Mesendoderm (in vitro differentiated cells): ENCODE results near the gene FBXW11.
A peak's percentile ranks its signal among the peaks of the same experiment; 100 is the strongest.

Source experiments
- DNase-seq: peaks from one replicate; pipeline ENCODE4 v3.0.0; 2013
- H2AK5ac ChIP-seq: 2 replicates; pipeline ENCODE4 v1.6.1; 2013; ENCODE audit warnings: low read length, inconsistent platforms
- H2BK120ac ChIP-seq: 2 replicates; pipeline ENCODE4 v1.6.1; 2013; ENCODE audit warnings: low read depth, mild to moderate bottlenecking, low read length, moderate library complexity, mixed read lengths
- H2BK15ac ChIP-seq: replicated peaks from 2 replicates; pipeline ENCODE4 v1.6.1; 2013; ENCODE audit warnings: low read depth, mild to moderate bottlenecking, moderate library complexity
- H2BK5ac ChIP-seq: 2 replicates; pipeline ENCODE4 v1.6.1; 2013; ENCODE audit warnings: low read length, inconsistent platforms
- H3K18ac ChIP-seq: 2 replicates; pipeline ENCODE4 v1.6.1; 2013; ENCODE audit warnings: mild to moderate bottlenecking, low read length, mixed read lengths
- H3K23ac ChIP-seq: one replicate; pipeline ENCODE4 v1.6.1; 2013; ENCODE audit warnings: low read length
- H3K27ac ChIP-seq: 2 replicates; pipeline ENCODE4 v1.5.1; 2013; ENCODE audit warnings: low read depth, mild to moderate bottlenecking, inconsistent platforms, low read length, moderate library complexity
- H3K27me3 ChIP-seq: 2 replicates; pipeline ENCODE4 v1.6.1; 2013; ENCODE audit warnings: low read length, control low read depth, mild to moderate bottlenecking, inconsistent platforms; ENCODE audit not compliant: insufficient read depth, poor library complexity
- H3K36me3 ChIP-seq: 2 replicates; pipeline ENCODE4 v1.6.1; 2013; ENCODE audit warnings: low read length, inconsistent platforms; ENCODE audit not compliant: control insufficient read depth, insufficient read depth
- H3K4ac ChIP-seq: one replicate; pipeline ENCODE4 v1.6.1; 2013; ENCODE audit warnings: low read depth, mild to moderate bottlenecking, low read length, moderate library complexity
- H3K4me1 ChIP-seq: 2 replicates; pipeline ENCODE4 v1.6.1; 2013; ENCODE audit warnings: low read depth, low read length, inconsistent platforms; ENCODE audit not compliant: control insufficient read depth
- H3K4me2 ChIP-seq: 2 replicates; pipeline ENCODE4 v1.6.1; 2013; ENCODE audit warnings: low read length
- H3K4me3 ChIP-seq: 2 replicates; pipeline ENCODE4 v1.5.1; 2013; ENCODE audit warnings: mild to moderate bottlenecking, low read length
- H3K56ac ChIP-seq: one replicate; pipeline ENCODE4 v1.6.1; 2013; ENCODE audit warnings: low read length
- H3K79me1 ChIP-seq: 2 replicates; pipeline ENCODE4 v1.6.1; 2013; ENCODE audit warnings: low read length, inconsistent platforms
- H3K79me2 ChIP-seq: 2 replicates; pipeline ENCODE4 v1.6.1; 2013; ENCODE audit warnings: mild to moderate bottlenecking, low read length; ENCODE audit not compliant: control insufficient read depth, insufficient read depth
- H3K9ac ChIP-seq: 2 replicates; pipeline ENCODE4 v1.6.1; 2013; ENCODE audit warnings: low read length, inconsistent platforms
- H4K5ac ChIP-seq: one replicate; pipeline ENCODE4 v1.6.1; 2013; ENCODE audit warnings: low read length
- H4K8ac ChIP-seq: one replicate; pipeline ENCODE4 v1.6.1; 2013; ENCODE audit warnings: low read depth, mild to moderate bottlenecking, control low read depth, low read length, moderate library complexity
- WGBS: extraction: QIAGEN DNeasy Blood & Tissue Kit; methylation state at CpG from one replicate; pipeline ENCODE4 v1.1.7; 2013; ENCODE audit warnings: low lambda C conversion rate, missing lambda C conversion rate; ENCODE audit not compliant: insufficient coverage; ENCODE audit errors: extremely low coverage; 5-methylcytosine and 5-hydroxymethylcytosine counted together

Gene FBXW11

DNA sequence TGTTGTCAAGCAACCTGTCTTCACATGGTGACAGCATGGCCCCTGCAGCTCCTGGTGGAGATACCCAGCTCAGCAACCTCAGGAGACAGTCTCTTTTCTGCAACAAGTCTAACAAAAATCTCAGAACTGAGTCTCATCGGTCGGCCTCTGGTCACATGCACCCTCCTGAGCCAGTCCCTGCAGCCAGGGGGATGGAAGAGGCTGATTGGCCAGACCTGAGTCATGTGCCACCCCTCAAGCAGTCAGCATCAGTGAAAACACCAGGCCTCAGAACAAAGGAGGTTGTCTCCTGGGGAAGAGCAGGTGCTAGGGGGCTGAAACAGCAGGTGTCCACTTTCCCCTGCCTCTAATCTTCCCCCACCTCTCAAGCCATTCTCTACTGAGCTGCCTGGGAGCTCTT lies 166.4 kb downstream of the FBXW11 start:
- Histone ChIP-seq H2AK5ac (no peak overlapping the region), H2BK5ac (no peak overlapping the region), H3K27me3 (no peaks in the 10 kb centered on the region), H3K56ac (no peak overlapping the region), H3K4me2 (no peak overlapping the region), H3K36me3 (no peaks in the 10 kb centered on the region), H3K27ac (no peak overlapping the region), H4K8ac (no peak overlapping the region), H3K18ac (no peak overlapping the region), H3K4me1 (no peaks in the 10 kb centered on the region), H3K9ac (no peak overlapping the region), H2BK15ac (no peak overlapping the region), H4K5ac (no peak overlapping the region), H3K79me1 (no peaks in the 10 kb centered on the region), H2BK120ac (no peak overlapping the region), H3K23ac (no peak overlapping the region), H3K4me3 (no peak overlapping the region), H3K4ac (no peak overlapping the region), H3K79me2 (no peaks in the 10 kb centered on the region)
- DNase-seq: peak; percentile 50
- no CpG with 5 or more reads among the region's 2 CpGs for WGBS

DNA sequence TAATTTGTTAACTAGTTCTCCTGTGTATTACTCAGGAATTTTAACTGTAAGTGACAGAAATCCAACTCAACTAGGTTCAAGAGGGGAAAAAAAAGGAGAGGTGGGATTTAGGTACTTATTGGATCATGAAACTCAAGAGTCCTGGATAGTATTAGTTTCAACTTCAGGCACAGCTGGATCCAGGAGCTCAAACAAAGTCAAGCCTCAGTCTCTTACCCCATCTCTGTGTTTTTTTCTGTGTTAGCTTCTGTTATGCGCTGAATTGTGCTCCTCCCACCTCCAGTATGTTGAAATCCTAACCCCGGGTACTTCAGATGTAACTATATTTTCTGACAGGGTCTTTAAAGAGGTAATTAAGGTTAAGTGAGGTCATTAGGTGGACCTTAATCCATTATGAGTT lies 167.3 kb downstream of the FBXW11 start:
- Histone ChIP-seq H3K56ac (no peak overlapping the region), H3K27me3 (no peaks in the 10 kb centered on the region), H3K4me1 (no peaks in the 10 kb centered on the region), H3K4me3 (no peak overlapping the region), H3K36me3 (no peaks in the 10 kb centered on the region), H3K79me2 (no peaks in the 10 kb centered on the region), H2BK5ac (no peak overlapping the region), H4K5ac (no peak overlapping the region), H3K4me2 (no peak overlapping the region), H2BK120ac (no peak overlapping the region), H4K8ac (no peak overlapping the region), H3K27ac (no peak overlapping the region), H3K18ac (no peak overlapping the region), H3K9ac (no peak overlapping the region), H3K23ac (no peak overlapping the region), H3K4ac (no peak overlapping the region), H2BK15ac (no peak overlapping the region), H2AK5ac (no peak overlapping the region), H3K79me1 (no peaks in the 10 kb centered on the region)
- WGBS: no CpG with 5 or more reads among the region's 2 CpGs
- no peak for DNase-seq

DNA sequence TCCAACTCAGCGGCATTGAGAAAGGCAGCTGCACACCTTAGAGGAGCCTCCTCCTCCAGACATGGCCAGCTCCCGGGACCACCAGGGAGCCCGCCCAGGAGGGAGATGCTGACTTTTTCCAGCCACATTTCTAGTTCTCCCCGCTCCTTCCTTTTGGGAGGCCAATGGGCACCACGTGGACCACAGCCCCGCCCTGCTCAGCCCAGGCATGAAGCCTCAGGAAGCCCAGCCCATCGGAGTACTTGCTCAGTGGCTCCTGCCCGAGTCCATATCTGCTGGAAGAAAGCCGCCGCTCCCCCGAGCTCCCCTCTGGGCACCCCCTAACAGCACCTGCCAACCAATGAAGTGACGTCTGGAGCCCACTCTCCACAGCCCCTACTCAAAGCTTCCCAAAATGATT lies 168.4 kb downstream of the FBXW11 start:
- Histone ChIP-seq H3K79me1 (no peaks in the 10 kb centered on the region), H3K27ac (no peak overlapping the region), H2BK120ac (no peak overlapping the region), H3K56ac (no peak overlapping the region), H3K79me2 (no peaks in the 10 kb centered on the region), H4K8ac (no peak overlapping the region), H3K4me3 (no peak overlapping the region), H2BK5ac (no peak overlapping the region), H3K4me2 (no peak overlapping the region), H2AK5ac (no peak overlapping the region), H3K18ac (no peak overlapping the region), H3K9ac (no peak overlapping the region), H3K27me3 (no peaks in the 10 kb centered on the region), H3K23ac (no peak overlapping the region), H3K36me3 (no peaks in the 10 kb centered on the region), H3K4me1 (no peaks in the 10 kb centered on the region), H2BK15ac (no peak overlapping the region), H4K5ac (no peak overlapping the region), H3K4ac (no peak overlapping the region)
- WGBS: no CpG with 5 or more reads among the region's 12 CpGs
- DNase-seq: no peak

GRCh38 chr5:171837522-171837921 lies 168.9 kb downstream of the FBXW11 start:
- Histone ChIP-seq H3K23ac (no peak overlapping the region), H4K8ac (no peak overlapping the region), H3K56ac (no peak overlapping the region), H3K4me2 (no peak overlapping the region), H3K79me2 (no peaks in the 10 kb centered on the region), H3K4me1 (no peaks in the 10 kb centered on the region), H2BK5ac (no peak overlapping the region), H3K27me3 (no peaks in the 10 kb centered on the region), H4K5ac (no peak overlapping the region), H3K36me3 (no peaks in the 10 kb centered on the region), H3K9ac (no peak overlapping the region), H3K79me1 (no peaks in the 10 kb centered on the region), H2BK120ac (no peak overlapping the region), H3K4me3 (no peak overlapping the region), H3K27ac (no peak overlapping the region), H3K4ac (no peak overlapping the region), H2AK5ac (no peak overlapping the region), H3K18ac (no peak overlapping the region), H2BK15ac (no peak overlapping the region)
- DNase-seq: no peak

DNA sequence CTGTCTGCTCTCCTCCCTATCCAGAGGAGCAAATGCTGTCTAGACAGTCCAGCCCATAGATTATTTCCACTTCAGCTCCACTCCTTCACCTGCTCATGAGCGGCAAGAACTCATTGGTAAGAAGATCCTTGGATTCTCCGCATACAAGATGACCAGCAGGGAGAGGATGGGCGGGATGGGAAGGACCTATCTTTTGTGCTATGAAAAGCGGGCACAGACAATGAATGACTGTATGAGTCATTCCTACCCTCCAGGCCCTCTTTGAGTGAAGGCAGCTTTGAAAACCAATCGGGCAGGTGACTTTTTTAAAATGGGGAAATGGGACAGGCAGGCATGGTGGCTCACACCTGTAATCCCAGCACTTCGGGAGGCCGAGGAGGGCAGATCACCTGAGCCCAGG lies 171.4 kb downstream of the FBXW11 start:
- H2BK120ac ChIP-seq: no peak overlapping the region
- no CpG with 5 or more reads among the region's 7 CpGs for WGBS
- no peak overlapping the region for H2AK5ac ChIP-seq
- no peaks in the 10 kb centered on the region for H3K4me1 ChIP-seq
- no peak overlapping the region for H3K18ac ChIP-seq
- H3K4me2 ChIP-seq: no peak overlapping the region
- no peak overlapping the region for H3K23ac ChIP-seq
- H3K36me3 ChIP-seq: no peaks in the 10 kb centered on the region
- no peak overlapping the region for H2BK5ac ChIP-seq
- H3K4me3 ChIP-seq: no peak overlapping the region
- no peak for DNase-seq
- H4K8ac ChIP-seq: no peak overlapping the region
- H3K27me3 ChIP-seq: no peaks in the 10 kb centered on the region
- H3K56ac ChIP-seq: no peak overlapping the region
- no peak overlapping the region for H2BK15ac ChIP-seq
- no peaks in the 10 kb centered on the region for H3K79me1 ChIP-seq
- H4K5ac ChIP-seq: no peak overlapping the region
- H3K27ac ChIP-seq: no peak overlapping the region
- no peaks in the 10 kb centered on the region for H3K79me2 ChIP-seq
- no peak overlapping the region for H3K9ac ChIP-seq
- no peak overlapping the region for H3K4ac ChIP-seq

GRCh38 chr5:171834461-171834860 lies 172.0 kb downstream of the FBXW11 start:
- Histone ChIP-seq H3K23ac (no peak overlapping the region), H3K4me1 (no peaks in the 10 kb centered on the region), H3K79me2 (no peaks in the 10 kb centered on the region), H3K4me2 (no peak overlapping the region), H3K36me3 (no peaks in the 10 kb centered on the region), H4K8ac (no peak overlapping the region), H3K27me3 (no peaks in the 10 kb centered on the region), H3K18ac (no peak overlapping the region), H3K56ac (no peak overlapping the region), H3K9ac (no peak overlapping the region), H2BK15ac (no peak overlapping the region), H3K27ac (no peak overlapping the region), H3K4ac (no peak overlapping the region), H3K4me3 (no peak overlapping the region), H2AK5ac (no peak overlapping the region), H2BK5ac (no peak overlapping the region), H2BK120ac (no peak overlapping the region), H4K5ac (no peak overlapping the region), H3K79me1 (no peaks in the 10 kb centered on the region)
- no peak for DNase-seq
- WGBS: no CpG with 5 or more reads among the region's 2 CpGs
